Spinal cord (tissue), 10 donors: ENCODE results near the gene TRPM2. TPM values are rescaled to one million over a fixed set of nuclear protein-coding genes. Genes with fewer than 3 reads are reported as not detected.
A peak's percentile ranks its signal among the peaks of the same experiment; 100 is the strongest.

Experiments
- DNase-seq, 6 donors: peaks; one replicate each; pipeline versions ENCODE4 v3.0.0 to v3.0.0-alpha.2; 2013 to 2015; ENCODE audit warnings: low spot score in 6 of 6, low read depth in 4 of 6
- H3K27ac ChIP-seq: one replicate; pipeline ENCODE4 v1.5.1; 2013; ENCODE audit warnings: low read depth, low read length, control low read depth
- H3K27me3 ChIP-seq: one replicate; pipeline ENCODE4 v1.6.1; 2013; ENCODE audit warnings: low read length; ENCODE audit not compliant: control insufficient read depth, insufficient read depth
- H3K36me3 ChIP-seq: one replicate; pipeline ENCODE4 v1.6.1; 2013; ENCODE audit warnings: low read length; ENCODE audit not compliant: control insufficient read depth, insufficient read depth
- H3K4me1 ChIP-seq: one replicate; pipeline ENCODE4 v1.6.1; 2013; ENCODE audit warnings: low read length; ENCODE audit not compliant: control insufficient read depth, insufficient read depth
- H3K4me3 ChIP-seq: one replicate; pipeline ENCODE4 v1.5.1; 2013; ENCODE audit warnings: low read depth, low read length, control low read depth
- H3K9me3 ChIP-seq: one replicate; pipeline ENCODE4 v1.6.1; 2013; ENCODE audit warnings: low read length; ENCODE audit not compliant: control insufficient read depth, insufficient read depth
- WGBS: methylation state at CpG from one replicate; pipeline ENCODE4 v1.1.5; 2013; ENCODE audit warnings: missing lambda C conversion rate; ENCODE audit not compliant: insufficient coverage; 5-methylcytosine and 5-hydroxymethylcytosine counted together
- long read RNA-seq, 4 donors: transcript quantifications; one replicate each; lab custom pipeline, GENCODE V29; 2026
- polyA plus RNA-seq, 2 donors: library from polyadenylated mRNA; unstranded; fragments of 120-200 nt; gene quantifications; one replicate each; pipeline ENCODE4 v1.2.1, GENCODE V29; 2013; ENCODE audit not compliant: insufficient read length in 2 of 2
- total RNA-seq, 2 donors: library from RNA; depleted of rRNA in 1 of 2; stranded (reverse); fragments of 120-200 nt in 1 of 2; fragments of >200 nt in 1 of 2; gene quantifications; one replicate each; pipeline versions ENCODE4 v1.2.3 to v1.2.4, GENCODE V29; 2013 to 2014
- donor health status: healthy.

TRPM2 gene
- total RNA-seq = 10 to 100 TPM in 1 of 2 donors, 1 to 10 TPM in 1; 4.0 to 11.1 TPM
- 10 to 100 TPM; 17.8 to 21.4 TPM for polyA plus RNA-seq
- long read RNA-seq, donor 1, partial matches to known transcripts = 8 of 8 reads
- long read RNA-seq, donor 1, other reads (novel, unspliced or antisense) = 0 of 8 reads
- long read RNA-seq, donor 2, full-length matches to known transcripts = 1 of 1 reads
- long read RNA-seq, donor 2, partial matches to known transcripts = 0 of 1 reads
- long read RNA-seq, donor 2, other reads (novel, unspliced or antisense) = 0 of 1 reads
- long read RNA-seq, donor 3 = 0 reads
- long read RNA-seq, donor 4 = 0 reads

- 73% methylated on average over 21 of the region's 21 CpGs for WGBS
- H3K4me3 ChIP-seq = no peak within 1 kb of the TSS
- no peak for DNase-seq
- peaks cover 15% of the 10 kb centered on the region for H3K36me3 ChIP-seq
- no peaks in the 10 kb centered on the region for H3K9me3 ChIP-seq
- H3K4me1 ChIP-seq = peaks cover 17% of the 10 kb centered on the region
- H3K27ac ChIP-seq = no peak within 1 kb of the TSS
- H3K27me3 ChIP-seq = peaks cover 27% of the 10 kb centered on the region
These were observed at the start of gene TRPM2 for GRCh38 chr21:44353191-44353970. Gene TRPM2 (plus strand): TSS chr21:44353621. CDS start chr21:44353701, 80 bp downstream.

DNA sequence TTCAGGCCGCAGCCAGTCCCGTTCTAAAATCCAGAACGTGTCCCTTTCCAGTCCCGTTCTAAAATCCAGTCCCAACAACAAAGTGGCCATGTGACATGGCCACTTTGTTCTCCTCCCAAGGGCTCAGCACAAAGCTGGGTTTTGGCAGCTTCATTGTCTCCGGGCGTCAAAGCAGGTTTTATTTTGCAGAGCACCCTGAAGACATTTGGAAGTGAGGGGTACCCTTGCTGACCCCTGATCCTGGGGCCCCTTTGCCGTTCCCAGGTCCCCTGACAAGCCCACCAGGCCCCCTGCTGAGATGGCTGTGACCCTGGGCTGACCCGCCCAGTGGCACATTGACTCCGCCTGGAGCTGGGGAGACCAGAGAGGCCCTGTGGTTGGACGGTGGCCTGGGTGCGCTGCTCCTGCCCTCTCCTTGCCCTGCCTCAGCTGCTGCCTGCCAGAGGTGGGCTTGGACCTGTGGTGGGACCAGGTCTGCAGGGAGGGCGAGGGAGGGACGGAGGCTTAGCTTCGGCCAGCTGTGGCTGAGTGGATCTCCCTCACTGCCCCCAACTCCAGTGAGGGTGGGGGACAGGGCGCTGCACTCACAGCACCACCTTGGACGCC lies 49.3 kb upstream of the TRPM2 start:
- H3K4me3 ChIP-seq = no peak overlapping the region
- H3K9me3 ChIP-seq = no peaks in the 10 kb centered on the region
- no peaks in the 10 kb centered on the region for H3K27me3 ChIP-seq
- peaks cover 60% of the 10 kb centered on the region for H3K36me3 ChIP-seq
- DNase-seq = peak in 1 of 6 donors; percentile 49
- H3K4me1 ChIP-seq = peaks cover 75% of the 10 kb centered on the region
- peak overlapping the region; percentile 45 for H3K27ac ChIP-seq
- WGBS = 39% methylated on average over 14 of the region's 16 CpGs

- Histone ChIP-seq H3K27ac (peak overlapping the region; percentile 45), H3K36me3 (peaks cover 67% of the 10 kb centered on the region), H3K4me1 (peaks cover 71% of the 10 kb centered on the region), H3K27me3 (no peaks in the 10 kb centered on the region), H3K9me3 (no peaks in the 10 kb centered on the region), H3K4me3 (no peak overlapping the region)
- WGBS = 44% methylated on average over 5 of the region's 8 CpGs
- DNase-seq = peak in 2 of 6 donors; percentile 78 to 83
These were observed 48.5 kb upstream of the TRPM2 start for GRCh38 chr21:44304877-44305293.

GRCh38 chr21:44305691-44306090 lies 47.7 kb upstream of the TRPM2 start:
- 72% methylated on average over 7 of the region's 9 CpGs for WGBS
- peaks cover 68% of the 10 kb centered on the region for H3K4me1 ChIP-seq

GRCh38 chr21:44306936-44307704 lies 46.3 kb upstream of the TRPM2 start:
- Histone ChIP-seq H3K4me1 (peaks cover 54% of the 10 kb centered on the region), H3K36me3 (peaks cover 77% of the 10 kb centered on the region), H3K27ac (peak overlapping the region; percentile 63), H3K27me3 (no peaks in the 10 kb centered on the region), H3K4me3 (no peak overlapping the region), H3K9me3 (no peaks in the 10 kb centered on the region)
- DNase-seq = no peak
- 84% methylated on average over 12 of the region's 21 CpGs for WGBS

More at GRCh38 chr21:44305691-44306090, 47.7 kb upstream of the TRPM2 start:
- DNase-seq = no peak
- Histone ChIP-seq H3K4me3 (no peak overlapping the region), H3K9me3 (no peaks in the 10 kb centered on the region), H3K27ac (peak overlapping the region; percentile 63), H3K36me3 (peaks cover 76% of the 10 kb centered on the region), H3K27me3 (no peaks in the 10 kb centered on the region)

DNA sequence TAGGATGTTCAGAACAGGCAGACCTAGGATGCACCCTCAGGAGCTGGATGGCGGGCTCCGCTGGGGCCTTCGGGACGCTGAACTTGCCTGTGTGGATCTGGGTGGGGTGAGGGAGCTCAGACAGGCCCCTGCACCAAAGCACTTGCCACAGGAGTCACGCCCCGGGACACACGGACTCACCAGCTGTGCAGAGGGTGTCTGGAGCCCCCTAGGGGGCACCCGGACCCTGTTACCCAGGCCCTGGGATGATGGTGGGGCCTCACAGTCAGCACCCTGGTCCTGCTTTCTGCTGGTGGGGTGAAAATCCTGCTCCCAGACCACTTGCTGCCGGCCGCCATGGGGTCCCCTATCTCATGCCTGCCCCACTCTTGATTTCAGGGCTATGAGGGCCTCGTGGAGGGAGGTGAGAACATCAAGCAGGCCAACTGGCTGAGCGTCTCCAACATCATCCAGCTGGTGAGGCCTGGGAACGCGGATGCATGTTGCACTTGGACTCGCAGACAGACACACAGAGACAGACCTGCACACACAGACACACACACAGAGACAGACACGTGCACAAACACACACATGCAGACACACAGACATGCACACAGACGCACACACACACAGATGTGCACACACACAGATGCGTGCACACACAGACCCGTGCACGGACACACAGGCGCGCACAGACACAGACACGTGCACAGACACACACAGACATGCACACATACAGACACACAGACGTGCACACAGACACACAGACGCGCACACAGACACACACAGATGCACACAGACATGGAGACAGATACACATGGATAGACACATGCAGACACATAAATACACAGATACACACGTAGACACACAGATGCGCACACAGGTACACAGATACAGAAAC lies 42.6 kb upstream of the TRPM2 start:
- H3K27me3 ChIP-seq = no peaks in the 10 kb centered on the region
- peaks cover 20% of the 10 kb centered on the region for H3K4me1 ChIP-seq
- no peak for DNase-seq
- H3K9me3 ChIP-seq = no peaks in the 10 kb centered on the region
- H3K27ac ChIP-seq = no peak overlapping the region
- no peak overlapping the region for H3K4me3 ChIP-seq
- peaks cover 93% of the 10 kb centered on the region for H3K36me3 ChIP-seq
- WGBS = 91% methylated on average over 24 of the region's 28 CpGs

DNA sequence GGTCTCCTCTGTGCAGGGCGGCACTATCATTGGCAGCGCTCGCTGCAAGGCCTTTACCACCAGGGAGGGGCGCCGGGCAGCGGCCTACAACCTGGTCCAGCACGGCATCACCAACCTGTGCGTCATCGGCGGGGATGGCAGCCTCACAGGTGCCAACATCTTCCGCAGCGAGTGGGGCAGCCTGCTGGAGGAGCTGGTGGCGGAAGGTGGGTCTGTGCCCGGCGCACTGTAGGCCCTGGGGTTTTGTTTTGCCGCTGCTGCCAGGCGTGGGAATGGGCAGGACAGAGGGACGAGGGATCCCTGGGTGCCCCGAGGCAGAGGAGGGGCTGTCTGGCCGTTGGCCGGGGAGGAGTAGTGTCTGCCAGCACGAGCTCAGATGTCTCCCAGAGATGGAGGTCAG lies 41.3 kb upstream of the TRPM2 start:
- 93% methylated on average over 20 of the region's 22 CpGs for WGBS
- DNase-seq = no peak
- Histone ChIP-seq H3K36me3 (peaks cover 93% of the 10 kb centered on the region), H3K4me3 (no peak overlapping the region), H3K27me3 (no peaks in the 10 kb centered on the region), H3K27ac (no peak overlapping the region), H3K4me1 (peaks cover 10% of the 10 kb centered on the region), H3K9me3 (no peaks in the 10 kb centered on the region)

DNA sequence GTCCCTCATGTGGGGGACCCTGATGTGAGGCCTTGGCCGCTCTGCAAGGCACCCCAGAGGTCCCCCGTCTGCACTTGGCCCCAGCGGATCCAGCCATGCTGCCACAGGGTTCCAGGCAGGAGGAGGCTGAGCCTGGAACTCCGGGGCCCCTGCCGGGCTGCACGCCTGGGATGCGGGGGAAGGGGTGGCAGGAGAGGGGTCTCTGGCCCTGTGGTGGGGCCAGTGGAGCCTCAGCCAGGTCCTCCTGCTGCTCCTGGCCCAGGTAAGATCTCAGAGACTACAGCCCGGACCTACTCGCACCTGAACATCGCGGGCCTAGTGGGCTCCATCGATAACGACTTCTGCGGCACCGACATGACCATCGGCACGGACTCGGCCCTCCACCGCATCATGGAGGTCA lies 40.7 kb upstream of the TRPM2 start:
- no peak for DNase-seq
- WGBS = 92% methylated on average over 19 of the region's 19 CpGs
- H3K9me3 ChIP-seq = no peaks in the 10 kb centered on the region
- H3K27me3 ChIP-seq = no peaks in the 10 kb centered on the region
- no peak overlapping the region for H3K4me3 ChIP-seq
- no peak overlapping the region for H3K27ac ChIP-seq
- peaks cover 93% of the 10 kb centered on the region for H3K36me3 ChIP-seq
- peaks cover 7% of the 10 kb centered on the region for H3K4me1 ChIP-seq
